ENCODE data around the gene PTPN3.
"Not testable (repeated sequence)": the region's sequence is repeated elsewhere in the genome, so short reads cannot be mapped to it uniquely, and the experiment has no call there.

PTPN3 gene

DNA sequence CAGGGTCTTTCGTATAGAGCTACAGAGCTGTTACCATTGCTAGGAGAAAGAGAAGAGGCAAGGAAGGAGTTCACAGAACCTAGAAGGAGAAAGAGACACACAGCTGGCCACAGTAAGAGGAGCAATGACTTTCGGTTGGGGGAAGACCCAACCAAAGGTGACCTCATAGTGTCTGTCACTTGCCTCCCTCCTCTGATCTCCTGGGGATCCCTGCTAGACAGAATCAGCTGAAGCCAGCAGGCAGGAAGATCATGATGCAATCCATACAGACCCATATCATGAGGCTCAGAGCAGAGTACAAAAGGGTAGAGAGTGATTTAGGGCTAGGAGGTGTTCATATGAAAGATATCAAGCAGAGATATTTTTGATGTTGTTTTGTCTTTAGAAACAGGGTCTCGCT is 151.2 kb downstream of the PTPN3 start:
- no peak for DNase-seq (ENCODE audit: low read depth)

DNA sequence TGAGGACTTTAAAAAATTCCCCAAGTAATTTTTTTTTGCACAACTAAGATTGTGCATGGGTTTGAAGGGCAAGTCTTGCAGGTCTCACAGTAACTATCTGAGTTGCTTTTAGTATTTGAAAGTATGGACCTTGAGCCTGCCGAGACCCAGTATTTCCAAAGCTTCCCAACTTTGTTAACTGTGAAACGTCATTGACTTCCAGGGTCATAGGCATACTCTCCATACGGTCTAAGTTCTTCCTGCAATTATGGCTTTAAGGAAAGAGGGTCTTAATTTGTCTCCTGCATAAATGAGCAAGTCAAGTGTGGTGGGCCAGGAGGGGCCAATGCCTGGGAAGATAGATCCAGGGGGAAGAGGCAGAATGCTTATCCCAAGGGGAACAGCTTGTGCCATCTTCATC is 153.2 kb downstream of the PTPN3 start:
- no peak for DNase-seq (ENCODE audit: low read depth)

DNA sequence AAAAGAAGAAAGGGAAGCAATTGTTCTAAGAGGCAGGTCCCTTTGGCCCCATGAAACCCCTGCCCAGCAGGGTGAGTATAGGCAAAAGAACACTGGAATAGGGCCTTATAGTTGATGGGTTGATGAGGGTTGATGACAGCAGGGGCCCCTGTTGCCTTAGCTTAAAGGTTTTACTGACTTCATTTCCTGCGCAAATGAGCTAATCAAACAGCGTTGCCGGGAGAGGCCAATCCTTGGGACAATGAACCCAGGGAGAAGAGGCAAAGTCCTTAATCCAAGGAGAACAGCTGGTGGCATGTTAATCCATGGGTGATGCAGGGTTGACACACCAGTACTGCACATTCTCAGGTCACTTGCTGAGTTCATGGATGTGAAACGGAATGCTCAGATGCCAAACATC is 155.2 kb downstream of the PTPN3 start:
- no peak for DNase-seq (ENCODE audit: low read depth)

DNA sequence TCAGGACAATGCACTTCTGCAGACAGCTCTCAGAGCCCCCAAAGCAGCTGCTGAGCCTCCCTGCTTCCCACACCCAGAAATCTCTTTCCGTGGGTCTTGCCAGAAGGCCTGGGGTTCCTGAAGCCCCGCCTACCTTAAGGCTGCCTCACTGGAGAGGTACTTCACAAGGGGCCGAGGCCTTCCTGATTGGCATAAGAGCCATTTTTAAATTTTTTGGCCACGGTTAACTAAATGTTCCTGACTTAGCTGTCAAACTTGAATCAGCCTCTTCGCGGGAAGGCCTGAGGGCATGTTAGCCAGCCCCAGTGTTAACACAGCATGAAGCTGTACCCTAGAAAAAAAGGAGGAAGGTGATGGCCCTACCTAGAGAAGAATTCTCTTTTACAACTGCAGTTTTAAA is 156.5 kb downstream of the PTPN3 start:
- no peak for DNase-seq (ENCODE audit: low read depth)

DNA sequence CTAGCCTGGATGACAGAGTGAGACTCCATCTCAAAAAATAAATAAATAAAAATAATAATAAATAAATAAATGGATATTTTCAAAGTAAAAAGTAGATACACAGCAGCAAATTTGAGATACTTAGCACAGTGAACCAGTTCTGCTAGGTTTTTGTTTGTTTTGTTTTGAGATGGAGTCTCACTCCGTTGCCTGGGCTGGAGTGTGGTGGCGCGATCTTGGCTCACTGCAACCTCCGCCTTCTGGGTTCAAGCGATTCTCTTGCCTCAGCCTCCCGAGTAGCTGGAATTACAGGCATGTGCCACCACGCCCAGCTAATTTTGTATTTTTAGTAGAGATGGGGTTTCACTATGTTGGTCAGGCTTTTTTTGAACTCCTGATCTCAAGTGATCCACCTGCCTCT is 157.1 kb downstream of the PTPN3 start:
- not testable (repeated sequence) for DNase-seq (ENCODE audit: low read depth)

DNA sequence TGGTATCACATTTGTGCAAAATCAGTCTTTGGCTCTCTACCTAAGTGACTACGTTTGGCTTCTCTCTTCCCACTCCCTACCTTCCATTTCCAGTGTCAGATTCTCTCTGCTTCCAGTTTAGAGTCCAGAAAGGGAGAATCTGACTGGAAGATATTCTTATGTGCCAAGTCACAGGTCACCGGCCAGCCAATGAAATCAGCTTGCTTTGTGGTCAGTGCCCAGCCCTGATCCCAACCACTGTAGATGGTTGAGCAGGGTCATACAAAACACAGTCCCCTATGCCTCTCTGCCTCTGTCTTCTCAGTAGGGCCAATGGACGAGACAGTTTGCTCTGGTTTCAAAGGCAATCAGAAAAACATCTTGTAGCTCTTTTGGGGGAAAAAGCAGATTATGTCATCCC is 161.7 kb downstream of the PTPN3 start:
- DNase-seq (ENCODE audit: low read depth): no peak

DNA sequence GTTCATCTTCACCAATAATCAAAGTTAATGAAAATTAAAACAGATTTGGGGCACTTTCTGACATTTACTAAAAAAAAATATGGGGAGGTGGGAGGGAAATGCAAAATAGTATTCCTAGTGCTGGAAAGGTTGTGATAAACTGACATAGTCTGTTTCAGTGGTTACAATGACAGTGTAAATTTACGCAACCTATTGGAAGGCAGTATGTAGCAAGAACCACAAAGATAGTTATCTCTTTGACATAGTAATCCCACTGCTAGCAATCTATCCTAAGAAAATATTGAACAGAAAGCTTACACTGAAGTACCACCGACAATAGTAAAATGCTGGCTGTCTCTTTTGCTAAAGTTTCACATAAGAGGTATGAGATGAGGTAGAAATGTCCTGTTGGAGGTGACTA is 162.2 kb downstream of the PTPN3 start:
- no peak for DNase-seq (ENCODE audit: low read depth)

DNA sequence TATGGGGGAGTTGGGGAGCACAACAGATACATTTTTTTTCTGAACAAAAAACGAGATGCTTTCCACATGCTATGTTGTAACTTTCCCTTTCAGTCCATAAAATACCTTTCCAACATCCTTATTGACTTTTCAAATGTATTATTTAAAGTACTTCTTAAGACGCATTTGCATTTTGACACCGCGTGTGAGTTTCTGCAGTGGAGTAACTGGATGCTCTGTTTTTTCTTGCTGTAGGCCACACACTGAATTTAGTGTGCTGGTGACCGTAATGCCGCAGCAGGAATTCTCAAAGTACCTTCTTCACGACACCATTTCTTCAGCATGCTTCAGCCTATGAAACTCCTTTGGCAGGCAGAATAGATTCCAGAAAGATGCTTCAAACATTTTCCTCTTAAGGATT is 163.0 kb downstream of the PTPN3 start:
- no peak for DNase-seq (ENCODE audit: low read depth)

DNA sequence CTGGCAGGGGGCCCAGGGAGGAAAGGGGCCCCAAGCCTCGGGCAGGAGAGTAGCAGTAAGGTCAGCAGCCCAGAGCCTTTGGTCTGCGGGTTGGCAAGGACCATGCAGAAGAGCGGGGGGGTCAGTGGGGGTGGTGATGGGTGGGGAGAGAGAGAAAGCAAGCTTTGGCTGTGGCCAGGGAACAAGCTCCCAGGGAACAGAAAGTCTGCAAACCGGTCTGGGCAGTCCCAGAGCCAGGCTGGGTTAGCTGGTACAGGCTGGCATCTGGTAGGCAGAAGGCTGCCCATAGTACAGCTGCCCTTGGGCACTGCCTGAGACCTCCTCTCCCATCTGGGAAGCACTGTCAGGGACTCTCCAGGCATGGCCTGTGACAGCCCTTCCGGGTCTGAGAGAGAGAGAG is 166.8 kb downstream of the PTPN3 start:
- no peak for DNase-seq (ENCODE audit: low read depth)

DNA sequence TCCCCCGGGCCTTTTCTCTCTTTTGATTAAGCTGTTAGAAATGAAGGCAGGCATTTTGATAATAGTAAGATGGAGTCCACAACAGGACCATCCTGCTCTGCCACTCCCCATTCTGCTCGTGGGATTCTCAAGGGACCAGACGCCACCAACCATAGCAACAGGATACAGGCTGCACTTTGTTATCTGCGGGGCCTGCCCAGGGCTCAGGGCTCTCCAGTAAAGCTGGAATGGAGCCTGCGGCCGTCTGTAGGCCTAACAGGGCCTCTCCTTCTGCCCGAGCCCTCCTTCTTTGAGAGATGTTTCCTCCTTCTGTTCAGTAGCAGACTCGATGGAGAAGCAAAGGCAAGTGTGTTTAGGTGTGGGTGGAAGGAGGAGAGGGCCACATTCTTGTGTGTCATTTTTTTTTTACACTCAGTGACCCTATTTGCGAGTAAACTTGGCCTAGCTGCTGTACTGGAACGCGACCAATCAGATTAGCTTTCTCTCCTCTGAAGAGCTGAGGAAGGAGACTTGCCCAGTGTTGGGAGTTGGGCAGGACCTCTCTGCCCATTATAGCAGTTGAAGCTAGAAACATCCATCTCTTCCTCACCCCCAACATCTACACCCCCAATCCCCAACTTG is 168.4 kb downstream of the PTPN3 start:
- no peak for DNase-seq (ENCODE audit: low read depth)

DNA sequence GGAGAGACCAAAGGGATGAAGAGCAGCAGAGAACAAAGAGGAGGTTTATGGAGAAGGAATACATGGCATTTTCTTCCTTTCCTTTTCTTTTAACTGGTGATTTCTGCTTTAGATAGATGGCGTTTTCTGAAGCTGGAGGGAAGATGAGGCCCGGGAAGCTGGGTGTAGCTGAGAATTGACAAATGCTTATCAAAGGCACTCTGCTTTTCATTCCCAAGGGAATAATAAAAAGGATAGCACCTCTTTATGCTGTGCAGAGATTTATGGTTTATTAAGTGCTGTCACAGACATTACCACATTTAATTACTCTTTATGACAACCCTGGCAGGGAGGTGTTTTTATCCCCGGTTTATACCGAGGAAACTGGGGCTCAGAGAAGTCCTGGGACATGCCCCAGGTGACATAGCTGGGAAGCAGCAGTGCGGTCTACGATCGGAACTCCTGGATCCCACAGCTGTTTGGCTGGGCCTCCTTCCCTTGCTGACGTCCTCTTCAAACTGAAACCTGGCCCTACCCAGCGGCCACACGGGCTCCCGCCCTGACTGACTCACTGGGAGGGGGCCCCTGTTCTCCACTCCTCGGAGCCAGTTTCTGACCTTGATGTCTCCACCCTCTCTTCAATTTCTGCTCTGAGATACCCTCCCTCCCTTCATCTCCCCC is 169.0 kb downstream of the PTPN3 start:
- DNase-seq (ENCODE audit: low read depth): no peak

All from stimulated activated CD8-positive, alpha-beta memory T cell treated with anti-CD3 and anti-CD28 coated beads, Interleukin-7, amount 100 ng/mL, for 24 hours (primary cell).